ENCODE data around the gene UBASH3B.

The UBASH3B gene

DNA sequence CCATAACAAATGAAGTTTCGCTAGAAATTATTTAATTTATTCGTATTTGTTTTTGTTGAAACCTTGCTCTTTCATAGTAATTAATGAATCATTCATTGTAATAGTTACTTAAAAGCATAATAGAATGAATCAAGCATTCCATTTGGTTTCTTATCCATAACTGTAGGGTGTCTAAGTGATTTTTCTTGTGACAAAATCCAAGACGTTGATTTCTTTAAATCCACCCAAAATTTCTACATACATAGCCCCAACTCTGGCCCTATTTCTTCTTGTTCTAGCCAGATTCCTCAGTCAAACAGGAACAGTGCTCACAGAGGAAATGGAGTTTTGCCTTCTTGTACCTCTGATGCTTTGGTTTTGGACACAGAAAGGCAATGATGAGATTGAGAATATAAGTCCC is 25.5 kb downstream of the UBASH3B start:
- Mint-ChIP-seq H3K27ac (no peak overlapping the region), H3K9me3 (no peaks in the 10 kb centered on the region), H3K36me3 (no peaks in the 10 kb centered on the region), H3K27me3 (no peaks in the 10 kb centered on the region), H3K4me1 (no peaks in the 10 kb centered on the region), H3K4me3 (no peak overlapping the region)
- no peak for ATAC-seq

DNA sequence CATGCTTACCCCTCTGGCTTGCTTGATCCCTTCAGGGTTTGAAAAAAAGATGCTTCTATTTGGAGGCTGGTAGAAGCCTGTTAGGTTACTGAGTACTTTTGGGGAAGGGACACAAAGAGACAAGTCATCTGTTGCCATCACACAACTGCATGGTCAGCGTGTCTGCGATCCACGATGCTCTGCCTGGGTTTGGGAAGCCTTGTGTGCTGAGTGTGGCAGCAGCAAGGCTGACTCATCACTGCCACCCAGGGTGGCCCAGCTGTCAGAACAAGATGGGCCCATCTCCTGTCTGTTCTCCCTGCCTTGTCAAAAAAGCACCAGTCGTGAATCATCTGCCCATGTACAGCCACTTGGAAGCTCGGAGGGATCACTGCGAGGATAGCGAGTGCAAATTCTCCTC is 26.2 kb downstream of the UBASH3B start:
- Mint-ChIP-seq H3K9me3 (no peaks in the 10 kb centered on the region), H3K36me3 (no peaks in the 10 kb centered on the region), H3K4me3 (no peak overlapping the region), H3K27me3 (no peaks in the 10 kb centered on the region), H3K27ac (no peak overlapping the region), H3K4me1 (no peaks in the 10 kb centered on the region)
- ATAC-seq = no peak

DNA sequence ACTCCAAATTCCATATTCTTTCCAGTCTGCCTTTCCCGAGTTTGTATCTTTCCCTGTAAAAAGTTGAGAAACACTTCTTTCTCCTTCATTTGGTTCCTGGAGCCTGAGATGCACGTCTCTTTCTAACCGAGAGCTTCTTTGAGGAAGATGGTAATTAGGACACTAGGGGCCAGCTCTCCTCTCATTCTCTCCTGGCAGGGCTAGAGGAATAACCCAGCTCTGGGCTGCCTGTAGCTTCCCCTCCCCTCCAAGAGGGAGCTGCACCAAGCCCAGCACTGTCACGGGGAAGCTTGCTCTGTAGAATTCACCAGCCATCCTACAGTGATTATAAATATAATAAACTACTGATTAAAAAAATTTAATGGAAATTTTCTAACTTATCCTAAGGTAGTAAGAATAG is 26.9 kb downstream of the UBASH3B start:
- Mint-ChIP-seq H3K27ac (no peak overlapping the region), H3K4me1 (no peaks in the 10 kb centered on the region), H3K4me3 (no peak overlapping the region), H3K9me3 (no peaks in the 10 kb centered on the region), H3K36me3 (no peaks in the 10 kb centered on the region), H3K27me3 (no peaks in the 10 kb centered on the region)
- ATAC-seq = no peak

DNA sequence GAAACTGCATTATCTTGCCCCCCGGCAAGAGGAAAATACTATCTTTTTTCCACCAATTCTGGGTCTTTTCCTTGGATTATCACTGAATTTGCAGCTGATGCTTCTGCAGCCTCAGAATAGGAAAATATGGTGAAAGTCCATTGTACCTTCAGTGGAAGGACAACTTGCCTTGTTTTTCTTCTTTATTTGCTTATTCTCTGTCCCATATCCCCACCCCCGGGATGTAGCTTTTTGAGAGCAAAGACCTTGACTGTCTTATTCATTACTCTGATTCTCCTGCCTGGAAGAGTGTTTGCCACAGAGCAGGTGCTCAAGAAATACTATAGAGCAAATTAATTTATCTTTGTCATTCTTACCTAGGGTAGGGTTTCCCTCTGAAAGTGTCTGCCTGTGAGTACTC is 29.5 kb downstream of the UBASH3B start:
- no peak overlapping the region for H3K4me3 Mint-ChIP-seq
- no peak overlapping the region for H3K27ac Mint-ChIP-seq
- H3K27me3 Mint-ChIP-seq = no peaks in the 10 kb centered on the region
- ATAC-seq = no peak
- no peaks in the 10 kb centered on the region for H3K4me1 Mint-ChIP-seq
- no peaks in the 10 kb centered on the region for H3K9me3 Mint-ChIP-seq
- no peaks in the 10 kb centered on the region for H3K36me3 Mint-ChIP-seq

DNA sequence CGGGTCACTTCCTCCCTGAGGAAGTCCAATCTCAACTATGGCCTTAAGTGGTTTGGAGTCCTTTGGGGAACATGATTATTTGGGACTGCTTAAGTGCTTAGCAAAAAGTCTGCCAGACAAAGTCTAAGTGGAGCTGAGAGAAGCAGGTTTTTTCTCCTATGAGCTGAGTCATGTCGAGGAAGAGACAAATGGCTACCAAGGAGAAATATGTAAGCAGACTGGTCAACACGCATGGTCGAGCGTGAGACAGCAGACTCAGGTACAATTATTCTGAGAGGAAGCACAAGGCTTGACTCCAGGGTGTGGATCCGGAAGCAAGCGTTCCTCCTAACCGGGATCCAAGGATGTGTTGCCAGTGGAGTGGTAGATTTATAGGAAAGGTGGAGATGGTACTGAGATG is 30.6 kb downstream of the UBASH3B start:
- ATAC-seq = no peak
- Mint-ChIP-seq H3K9me3 (no peaks in the 10 kb centered on the region), H3K27ac (no peak overlapping the region), H3K4me1 (no peaks in the 10 kb centered on the region), H3K36me3 (no peaks in the 10 kb centered on the region), H3K27me3 (no peaks in the 10 kb centered on the region), H3K4me3 (no peak overlapping the region)

DNA sequence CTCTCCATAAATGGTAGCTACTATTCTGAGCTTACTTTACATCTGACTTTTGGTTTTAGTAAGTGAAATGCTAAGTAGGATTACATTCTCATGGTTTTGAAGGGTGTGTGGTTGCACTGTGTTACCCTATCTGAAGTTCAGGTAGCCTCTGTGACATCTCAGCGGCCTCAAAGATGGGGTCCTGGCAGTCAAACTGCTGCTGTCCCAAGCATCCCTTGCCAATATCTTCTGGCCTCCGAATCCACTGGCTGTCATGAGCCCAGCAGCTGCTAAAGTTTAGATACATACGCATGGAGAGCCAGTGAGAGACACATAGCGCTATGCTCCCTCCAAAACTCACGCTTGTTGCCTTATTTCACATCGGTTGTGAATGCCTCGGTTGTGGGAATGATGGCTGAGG is 34.9 kb downstream of the UBASH3B start:
- no peaks in the 10 kb centered on the region for H3K36me3 Mint-ChIP-seq
- ATAC-seq = no peak
- H3K27me3 Mint-ChIP-seq = no peaks in the 10 kb centered on the region
- H3K4me3 Mint-ChIP-seq = no peak overlapping the region
- H3K27ac Mint-ChIP-seq = no peak overlapping the region
- H3K9me3 Mint-ChIP-seq = no peaks in the 10 kb centered on the region
- H3K4me1 Mint-ChIP-seq = no peaks in the 10 kb centered on the region

DNA sequence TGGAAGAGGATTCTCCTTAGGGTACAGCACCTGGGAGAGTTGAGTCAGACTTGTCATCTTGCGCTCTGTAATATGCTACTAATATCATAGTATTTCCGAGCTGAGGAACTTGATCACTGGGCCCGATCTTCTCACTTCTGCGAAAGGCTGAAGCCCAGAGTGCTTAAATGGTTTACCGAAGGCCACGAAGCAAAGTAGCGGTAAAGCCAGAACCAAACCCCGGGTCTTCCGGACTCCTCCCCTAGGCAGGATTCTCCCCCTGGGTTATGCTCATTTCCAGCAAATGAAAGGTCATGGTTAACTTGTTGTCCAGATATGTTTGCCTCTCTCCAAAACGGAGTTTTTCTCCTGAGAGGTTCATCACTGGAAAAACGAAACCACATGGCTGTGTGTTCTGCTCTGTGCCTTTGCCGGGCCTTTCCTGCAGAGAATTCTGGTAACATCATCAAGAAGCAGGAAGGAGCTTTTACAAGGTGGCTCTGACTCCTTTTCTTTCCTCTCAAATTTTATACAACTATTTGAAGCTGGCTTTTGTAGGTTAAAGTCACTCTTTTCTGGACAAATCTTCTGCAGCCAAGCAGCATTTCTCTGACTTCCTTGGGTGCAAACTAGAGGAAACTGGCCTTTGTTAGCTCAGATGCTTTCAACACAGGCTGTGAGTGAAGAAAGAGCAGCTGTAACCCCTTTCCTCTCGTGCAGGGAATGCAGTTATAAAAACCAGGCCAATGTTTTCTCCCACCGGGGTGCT is 35.5 kb downstream of the UBASH3B start:
- no peaks in the 10 kb centered on the region for H3K4me1 Mint-ChIP-seq
- H3K4me3 Mint-ChIP-seq = peak overlapping the region; percentile 19
- no peaks in the 10 kb centered on the region for H3K27me3 Mint-ChIP-seq
- H3K27ac Mint-ChIP-seq = peak overlapping the region; percentile 10
- H3K36me3 Mint-ChIP-seq = no peaks in the 10 kb centered on the region
- no peak for ATAC-seq
- no peaks in the 10 kb centered on the region for H3K9me3 Mint-ChIP-seq

DNA sequence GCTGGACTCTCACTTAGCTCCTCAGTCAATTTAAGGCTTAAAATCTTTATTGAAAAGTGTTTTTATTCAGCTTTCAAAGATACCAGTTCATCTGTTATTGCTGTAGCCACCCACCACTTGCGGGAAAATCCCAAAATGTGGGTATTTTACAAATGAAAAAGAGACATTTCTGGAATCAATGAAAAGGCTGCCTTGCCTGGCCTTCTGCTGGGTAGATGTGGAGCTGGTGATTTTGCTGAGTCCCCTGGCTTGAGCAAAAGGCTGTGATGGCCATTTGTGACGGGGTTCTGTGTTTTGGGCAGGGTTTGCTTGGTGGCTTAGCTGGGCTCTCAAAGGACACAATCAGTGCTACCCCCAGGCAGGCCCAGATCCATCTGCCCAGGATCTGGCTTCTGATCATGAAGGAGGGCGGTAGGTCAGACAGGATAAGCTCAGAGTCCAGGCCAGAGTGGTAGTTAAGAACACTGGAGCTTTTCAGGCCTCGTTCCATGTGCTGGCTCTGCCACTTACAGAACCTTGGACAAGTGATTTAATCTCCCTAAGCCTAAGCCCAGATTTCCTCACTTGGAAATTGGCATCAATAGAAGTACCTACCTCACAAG is 36.1 kb downstream of the UBASH3B start:
- Mint-ChIP-seq H3K4me1 (peaks cover 5% of the 10 kb centered on the region), H3K27me3 (no peaks in the 10 kb centered on the region), H3K27ac (peak overlapping the region; percentile 10), H3K4me3 (no peak overlapping the region), H3K9me3 (no peaks in the 10 kb centered on the region), H3K36me3 (no peaks in the 10 kb centered on the region)
- ATAC-seq = no peak

DNA sequence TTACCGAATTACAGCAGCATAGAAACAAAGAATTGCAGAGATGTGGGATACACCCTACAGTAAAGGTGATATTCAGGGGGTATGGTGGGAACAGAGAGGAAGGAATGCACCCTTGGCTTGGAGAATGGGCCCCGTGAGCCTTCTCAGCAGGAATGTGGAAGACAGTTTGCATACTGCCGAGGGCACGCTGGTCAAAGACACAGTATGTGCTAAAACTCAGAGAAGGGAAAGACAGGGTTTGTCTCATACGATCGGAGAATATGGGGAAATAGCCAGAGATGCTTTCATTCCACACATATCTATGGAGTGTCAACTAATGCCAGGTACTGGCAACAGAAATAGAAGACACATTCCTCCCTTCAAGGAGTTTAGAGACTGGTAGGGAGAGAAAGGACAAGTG is 36.9 kb downstream of the UBASH3B start:
- no peaks in the 10 kb centered on the region for H3K36me3 Mint-ChIP-seq

DNA sequence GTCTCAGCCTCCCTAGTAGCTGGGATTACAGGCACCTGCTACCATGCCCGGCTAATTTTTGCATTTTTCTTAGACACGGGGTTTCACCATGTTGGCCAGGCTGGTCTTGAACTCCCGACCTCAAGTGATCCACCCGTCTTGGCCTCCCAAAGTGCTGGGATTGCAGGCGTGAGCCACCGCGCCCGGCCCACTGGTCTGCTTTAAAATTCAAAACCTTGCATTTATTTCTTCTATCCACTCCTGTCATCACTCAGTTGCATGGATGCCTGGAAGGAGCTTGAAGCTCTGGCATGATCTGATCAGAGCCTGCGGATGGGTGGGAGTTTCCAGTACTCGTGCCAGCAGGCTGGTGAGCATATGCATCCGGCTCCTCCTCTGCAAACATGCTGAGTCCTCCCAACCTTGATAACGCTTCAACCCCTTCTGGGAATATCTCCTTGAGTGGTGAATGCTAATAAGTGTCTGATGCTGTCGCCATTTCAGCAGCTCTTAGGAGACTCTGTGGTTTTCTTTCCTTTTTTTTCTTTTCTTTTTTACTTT is 39.6 kb downstream of the UBASH3B start:
- Mint-ChIP-seq H3K4me3 (no peak overlapping the region), H3K9me3 (no peaks in the 10 kb centered on the region), H3K27ac (no peak overlapping the region), H3K36me3 (no peaks in the 10 kb centered on the region), H3K4me1 (peaks cover 34% of the 10 kb centered on the region), H3K27me3 (no peaks in the 10 kb centered on the region)
- ATAC-seq = no peak

More for the DNA sequence above, 36.9 kb downstream of the UBASH3B start:
- Mint-ChIP-seq H3K9me3 (no peaks in the 10 kb centered on the region), H3K27me3 (no peaks in the 10 kb centered on the region), H3K4me3 (no peak overlapping the region), H3K27ac (no peak overlapping the region), H3K4me1 (peaks cover 13% of the 10 kb centered on the region)
- ATAC-seq = no peak

DNA sequence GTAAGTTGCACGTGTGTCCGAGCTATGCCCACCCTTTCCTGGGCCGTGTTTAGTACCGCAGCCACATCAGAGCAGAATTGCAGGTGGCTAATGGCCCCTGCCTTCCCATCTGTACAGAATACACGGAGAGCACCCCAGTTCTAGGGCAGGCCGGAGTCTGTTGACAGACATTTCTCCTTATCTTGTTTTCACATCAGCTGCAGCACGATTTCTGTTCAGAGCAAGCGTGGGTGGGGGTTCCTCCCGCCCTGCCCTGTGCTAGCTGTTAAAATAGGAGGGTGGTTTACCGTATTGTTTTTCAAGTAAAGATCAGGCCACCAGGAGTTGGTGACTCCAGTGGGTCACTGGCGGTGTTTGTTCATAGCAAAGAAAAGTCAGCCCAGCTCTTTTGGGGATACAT is 41.1 kb downstream of the UBASH3B start:
- peak overlapping the region; percentile 22 for H3K4me3 Mint-ChIP-seq
- H3K9me3 Mint-ChIP-seq = no peaks in the 10 kb centered on the region
- H3K4me1 Mint-ChIP-seq = peaks cover 46% of the 10 kb centered on the region
- H3K27me3 Mint-ChIP-seq = no peaks in the 10 kb centered on the region
- no peaks in the 10 kb centered on the region for H3K36me3 Mint-ChIP-seq
- H3K27ac Mint-ChIP-seq = peak overlapping the region; percentile 3
- ATAC-seq = peak; percentile 57

DNA sequence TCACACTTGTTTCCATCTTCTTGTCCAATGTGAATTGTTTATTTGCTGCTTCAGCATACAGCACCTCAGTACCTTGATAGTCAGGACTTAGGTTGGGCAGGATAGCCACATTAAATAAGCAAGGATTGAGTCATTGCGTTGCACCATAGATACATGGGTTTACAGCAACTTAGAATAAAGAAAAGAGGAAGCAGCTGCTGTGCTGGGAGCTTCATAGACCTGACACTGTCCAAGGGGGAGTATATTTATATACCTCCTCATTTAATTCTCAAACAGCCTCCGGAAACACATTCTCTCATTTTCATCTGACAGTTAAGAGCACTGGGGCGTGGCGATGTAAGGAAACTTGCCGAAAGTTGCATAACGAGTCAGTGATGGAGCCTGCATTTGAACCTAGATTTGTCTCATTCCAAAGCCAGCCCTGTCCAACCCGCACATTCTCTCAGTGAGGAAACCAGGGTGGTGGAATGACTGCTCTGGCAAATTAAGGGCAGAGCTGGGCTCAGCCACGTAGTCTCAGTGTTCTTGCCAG is 42.2 kb downstream of the UBASH3B start:
- peaks cover 50% of the 10 kb centered on the region for H3K4me1 Mint-ChIP-seq
- H3K9me3 Mint-ChIP-seq = no peaks in the 10 kb centered on the region
- H3K27ac Mint-ChIP-seq = peak overlapping the region; percentile 3
- peak; percentile 94 for ATAC-seq
- no peaks in the 10 kb centered on the region for H3K36me3 Mint-ChIP-seq
- peak overlapping the region; percentile 40 for H3K4me3 Mint-ChIP-seq
- H3K27me3 Mint-ChIP-seq = no peaks in the 10 kb centered on the region

DNA sequence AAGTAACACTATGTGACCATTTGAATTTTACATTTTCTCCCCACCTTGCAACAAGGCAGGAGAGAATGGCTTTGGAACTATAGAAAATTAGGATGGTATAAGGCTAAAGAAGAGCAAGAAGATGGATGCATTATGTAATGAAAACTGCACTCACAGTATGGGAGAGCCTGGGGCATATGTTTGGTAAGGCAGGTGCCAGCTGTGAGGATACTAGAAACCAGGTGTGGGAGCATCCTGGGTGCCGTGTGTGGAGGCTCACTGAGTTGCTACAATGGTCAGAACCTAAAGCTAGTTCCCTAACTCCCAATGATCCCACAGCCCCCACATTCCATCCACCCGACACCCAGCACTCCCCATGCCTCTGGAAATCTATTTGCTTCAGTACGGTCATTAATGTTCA is 42.9 kb downstream of the UBASH3B start:
- no peaks in the 10 kb centered on the region for H3K36me3 Mint-ChIP-seq
- H3K4me1 Mint-ChIP-seq = peaks cover 50% of the 10 kb centered on the region
- no peak overlapping the region for H3K27ac Mint-ChIP-seq
- no peaks in the 10 kb centered on the region for H3K9me3 Mint-ChIP-seq
- H3K27me3 Mint-ChIP-seq = no peaks in the 10 kb centered on the region
- no peak overlapping the region for H3K4me3 Mint-ChIP-seq
- no peak for ATAC-seq

DNA sequence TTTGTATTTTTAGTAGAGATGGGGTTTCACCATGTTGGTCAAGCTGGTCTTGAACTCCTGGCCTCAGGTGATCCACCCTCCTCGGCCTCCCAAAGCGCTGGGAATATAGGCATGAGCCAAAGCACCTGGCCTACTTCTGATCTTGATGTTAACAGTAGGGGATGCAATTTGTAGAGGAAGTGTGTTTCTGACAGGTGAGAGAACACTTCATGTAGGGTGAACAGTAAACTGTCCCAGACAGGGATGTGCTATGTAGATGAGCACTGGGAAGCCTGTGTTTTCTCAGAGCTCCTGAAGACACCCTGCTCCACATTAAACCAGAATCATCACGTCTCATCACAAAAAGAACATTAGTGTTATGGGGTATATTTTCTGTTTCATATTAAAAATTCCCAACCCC is 45.1 kb downstream of the UBASH3B start:
- Mint-ChIP-seq H3K27me3 (no peaks in the 10 kb centered on the region), H3K27ac (no peak overlapping the region), H3K4me3 (no peak overlapping the region), H3K9me3 (no peaks in the 10 kb centered on the region), H3K36me3 (no peaks in the 10 kb centered on the region), H3K4me1 (peaks cover 59% of the 10 kb centered on the region)
- no peak for ATAC-seq

DNA sequence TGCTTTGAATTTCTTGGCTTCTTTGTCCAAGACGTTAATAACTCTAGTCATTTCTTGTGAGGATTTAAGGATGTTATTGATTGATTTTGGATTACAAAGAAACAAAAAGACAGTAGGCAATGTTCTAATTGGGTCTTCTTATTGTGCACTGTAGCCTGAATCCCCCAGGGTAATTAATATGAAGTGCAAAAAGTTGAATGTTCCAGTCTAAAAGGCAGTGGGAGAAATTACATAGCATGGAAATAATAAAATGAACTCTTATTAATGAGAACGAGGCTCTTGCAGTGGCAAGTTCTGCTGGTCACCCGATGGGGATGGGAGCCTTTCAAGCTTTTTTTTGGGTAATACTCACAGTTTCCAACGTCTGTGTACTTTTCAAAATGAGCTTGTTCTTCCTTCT is 45.6 kb downstream of the UBASH3B start:
- Mint-ChIP-seq H3K9me3 (no peaks in the 10 kb centered on the region), H3K4me1 (peaks cover 59% of the 10 kb centered on the region), H3K27ac (no peak overlapping the region), H3K4me3 (peak overlapping the region; percentile 17), H3K36me3 (no peaks in the 10 kb centered on the region), H3K27me3 (no peaks in the 10 kb centered on the region)
- no peak for ATAC-seq
